SK-N-SH (cell line): Measurements from ENCODE around the gene SMARCA4. TPM values are rescaled to one million over a fixed set of nuclear protein-coding genes. Genes with fewer than 3 reads are reported as not detected.

Experiments
- CTCF ChIA-PET: fragments of 300-600, 350-600 bp; formaldehyde crosslinking; extraction: SDS; loops from one replicate; lab custom pipeline; 2021; lab: Yijun Ruan, JAX
- POLR2A ChIA-PET: fragments of 350-600 bp; sonication (Branson Sonifier 250); formaldehyde crosslinking; extraction: SDS; loops from one replicate; lab custom pipeline; 2020; ENCODE audit warnings: antibody characterized with exemption, inconsistent platforms; lab: Yijun Ruan, JAX
- DNase-seq: peaks from one replicate; pipeline ENCODE4 v3.0.0; 2012
- H2AFZ ChIP-seq: fragments of 200-600 bp; sonication (generic); 2 replicates; pipeline ENCODE4 v1.8.1; 2016; ENCODE audit warnings: antibody characterized with exemption, mild to moderate bottlenecking, low read depth
- H3F3A ChIP-seq: fragments of 200-600 bp; sonication (generic); replicated peaks from 2 replicates; pipeline ENCODE3; 2016; ENCODE audit warnings: antibody characterized with exemption, mild to moderate bottlenecking; ENCODE audit not compliant: insufficient read depth
- H3K27ac ChIP-seq, 2 experiments: fragments of 200-500 bp in 1 of 2; fragments of 200-600 bp in 1 of 2; sonication (Bioruptor generic) in 1 of 2; sonication (generic), shearing (Covaris generic) in 1 of 2; 2 replicates each; pipeline versions ENCODE4 v1.5.1 to v1.6.1; 2014 to 2016; ENCODE audit warnings: low read depth in 2 of 2, inconsistent platforms in 1 of 2, low read length in 1 of 2, mild to moderate bottlenecking in 1 of 2, mixed read lengths in 1 of 2
- H3K27me3 ChIP-seq: fragments of 200-600 bp; sonication (generic), shearing (Covaris generic); 2 replicates; pipeline ENCODE4 v1.6.1; 2016; ENCODE audit warnings: mixed run types; ENCODE audit not compliant: insufficient read depth
- H3K36me3 ChIP-seq, 2 experiments: fragments of 200-500 bp in 1 of 2; fragments of 200-600 bp in 1 of 2; sonication (Bioruptor generic) in 1 of 2; sonication (generic) in 1 of 2; replicated peaks in 1 of 2; 2 replicates each; pipeline versions ENCODE3 to v1.5.1; 2014 to 2016; ENCODE audit warnings: low read length in 1 of 2, mild to moderate bottlenecking in 1 of 2; ENCODE audit not compliant: insufficient read depth in 2 of 2, control insufficient read depth in 1 of 2
- H3K4me1 ChIP-seq, 2 experiments: fragments of 200-500 bp in 1 of 2; fragments of 200-600 bp in 1 of 2; sonication (Bioruptor generic) in 1 of 2; sonication (generic), shearing (Covaris generic) in 1 of 2; 2 replicates each; pipeline versions ENCODE4 v1.5.1 to v1.6.1; 2014 to 2016; ENCODE audit warnings: low read depth in 1 of 2, low read length in 1 of 2, mixed run types in 1 of 2; ENCODE audit not compliant: insufficient read depth in 2 of 2, control insufficient read depth in 1 of 2
- H3K4me2 ChIP-seq: fragments of 200-600 bp; sonication (generic), shearing (Covaris generic); 2 replicates; pipeline ENCODE4 v1.6.1; 2017; ENCODE audit warnings: mixed run types
- H3K4me3 ChIP-seq, 2 experiments: fragments of 200-500 bp in 1 of 2; fragments of 200-600 bp in 1 of 2; sonication (Bioruptor generic) in 1 of 2; sonication (generic), shearing (Covaris generic) in 1 of 2; 2 replicates each; pipeline versions ENCODE4 v1.5.1 to v1.8.1; 2014 to 2016; ENCODE audit warnings: low read depth in 2 of 2, inconsistent platforms in 1 of 2, low read length in 1 of 2, mild to moderate bottlenecking in 1 of 2, mixed read lengths in 1 of 2, moderate library complexity in 1 of 2
- H3K79me2 ChIP-seq: fragments of 200-600 bp; sonication (generic); 2 replicates; pipeline ENCODE4 v1.8.1; 2017; ENCODE audit warnings: mild to moderate bottlenecking; ENCODE audit not compliant: insufficient read depth
- H3K9ac ChIP-seq: fragments of 200-600 bp; sonication (generic); 2 replicates; pipeline ENCODE4 v1.6.1; 2017; ENCODE audit warnings: mixed run types
- H3K9me2 ChIP-seq: fragments of 200-600 bp; sonication (generic); 2 replicates; pipeline ENCODE4 v1.6.1; 2017; ENCODE audit warnings: mixed run types
- H3K9me3 ChIP-seq: fragments of 200-600 bp; sonication (generic); 2 replicates; pipeline ENCODE4 v1.6.1; 2017; ENCODE audit warnings: mixed run types, mild to moderate bottlenecking, moderate library complexity
- H4K20me1 ChIP-seq: fragments of 200-600 bp; sonication (generic); 2 replicates; pipeline ENCODE4 v1.6.1; 2017; ENCODE audit warnings: mild to moderate bottlenecking, mixed run types; ENCODE audit not compliant: insufficient read depth
- CHD2 ChIP-seq: fragments of 150-350 bp; IDR thresholded peaks from 2 replicates; pipeline ENCODE4 v1.6.1; 2018; ENCODE audit warnings: low read length; ENCODE audit not compliant: partially characterized antibody
- EP300 ChIP-seq, 2 experiments: IDR thresholded peaks; 2 replicates each; pipeline versions ENCODE4 v1.4.0 to v1.6.1; 2012; ENCODE audit warnings: borderline replicate concordance in 1 of 2, low read depth in 1 of 2, low read length in 1 of 2
- EZH2phosphoT487 ChIP-seq: fragments of 200-600 bp; sonication (generic); IDR thresholded peaks from 2 replicates; pipeline ENCODE4 v1.6.1; 2017; ENCODE audit warnings: low read depth, mixed run types, mild to moderate bottlenecking, antibody characterized with exemption, moderate library complexity, borderline replicate concordance
- FOSL2 ChIP-seq: IDR thresholded peaks from 2 replicates; pipeline ENCODE4 v1.4.0; 2012; ENCODE audit warnings: low read depth, mild to moderate bottlenecking, moderate library complexity, borderline replicate concordance
- MXI1 ChIP-seq: IDR thresholded peaks from 2 replicates; pipeline ENCODE4 v1.6.1; 2012; ENCODE audit warnings: mild to moderate bottlenecking, low read depth, low read length, improper control_type of control experiment
- POLR2AphosphoS5 ChIP-seq: IDR thresholded peaks from 2 replicates; pipeline ENCODE4 v1.6.1; 2012; ENCODE audit warnings: low read depth, low read length
- RAD21 ChIP-seq: IDR thresholded peaks from 2 replicates; pipeline ENCODE4 v1.6.1; 2012; ENCODE audit warnings: mild to moderate bottlenecking, low read length
- RCOR1 ChIP-seq: fragments of 150-350 bp; IDR thresholded peaks from 2 replicates; pipeline ENCODE4 v1.6.1; 2017; ENCODE audit warnings: antibody characterized with exemption, low read length
- RXRA ChIP-seq: IDR thresholded peaks from 2 replicates; pipeline ENCODE4 v1.4.0; 2012; ENCODE audit warnings: low read depth, mild to moderate bottlenecking, borderline replicate concordance
- SMC3 ChIP-seq: IDR thresholded peaks from 2 replicates; pipeline ENCODE4 v1.6.1; 2012; ENCODE audit warnings: low read depth, low read length, improper control_type of control experiment
- TAF1 ChIP-seq: IDR thresholded peaks from 2 replicates; pipeline ENCODE4 v1.6.1; 2012; ENCODE audit warnings: low read depth, mild to moderate bottlenecking, low read length, moderate library complexity, borderline replicate concordance
- USF2 ChIP-seq: fragments of 150-350 bp; IDR thresholded peaks from 2 replicates; pipeline ENCODE4 v1.6.1; 2017; ENCODE audit warnings: antibody characterized with exemption, low read length, low read depth, borderline replicate concordance
- WGBS: methylation state at CpG from one replicate; pipeline ENCODE4 v1.1.6; 2017; ENCODE audit warnings: low lambda C conversion rate; 5-methylcytosine and 5-hydroxymethylcytosine counted together
- polyA plus RNA-seq, 3 experiments: library from polyadenylated mRNA; depleted of rRNA; stranded (reverse); fragments of >200 nt; gene quantifications; 2 replicates each; pipeline ENCODE4 v1.2.3, GENCODE V29; 2012
- TF ChIP-seq, protein P1 (sequence below): IDR thresholded peaks from 2 replicates; pipeline ENCODE4 v1.6.1; 2012; ENCODE audit warnings: mild to moderate bottlenecking, low read depth, low read length, moderate library complexity

Gene SMARCA4
- polyA plus RNA-seq, 1 of the 3 experiments (the other 2 are of a cell fraction), result 90.7 TPM

DNA sequence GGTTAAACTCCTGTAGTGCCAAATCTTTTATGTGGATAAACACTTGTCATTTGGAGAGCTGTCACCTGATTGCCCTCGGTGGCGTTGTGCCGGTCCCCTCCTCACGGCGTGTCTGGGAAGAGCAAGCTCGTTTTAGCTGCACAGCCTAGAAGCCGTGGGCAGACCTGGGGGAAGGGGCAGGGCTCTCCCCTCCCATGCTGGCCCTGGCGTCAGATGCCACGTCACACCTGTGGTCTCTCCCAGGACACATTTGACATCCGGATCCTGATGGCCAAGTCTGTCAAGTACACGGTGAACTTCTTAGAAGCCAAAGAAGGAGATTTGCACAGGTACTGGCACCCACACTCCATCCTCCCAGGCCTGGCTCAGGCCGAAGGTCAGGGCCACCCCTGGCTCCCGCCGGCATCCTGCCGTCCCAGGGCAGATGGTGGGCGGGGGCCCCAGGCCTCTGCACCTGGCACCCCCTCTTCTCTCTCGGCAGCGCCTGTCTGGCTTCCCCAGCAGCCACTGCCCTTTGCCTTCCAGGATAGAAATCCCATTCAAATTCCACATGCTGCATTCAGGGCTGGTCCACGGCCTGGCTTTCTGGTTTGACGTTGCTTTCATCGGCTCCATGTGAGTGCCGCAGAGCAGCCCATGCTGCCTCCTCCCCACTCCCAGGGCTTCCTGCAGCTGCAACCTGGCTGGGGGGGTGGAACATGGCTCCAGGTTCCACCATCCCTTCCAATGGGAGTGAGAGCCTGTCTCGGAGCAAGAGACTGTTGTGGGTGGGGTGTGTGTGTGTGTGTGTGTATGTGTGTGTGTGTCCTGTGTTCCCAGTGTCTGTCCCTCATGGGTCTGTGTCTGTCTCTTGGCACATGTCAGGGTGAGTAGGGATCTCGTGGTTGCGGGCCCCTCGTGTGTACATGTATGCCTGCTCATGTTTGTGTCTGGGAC is 41.2 kb upstream of the SMARCA4 start:
- Histone ChIP-seq H3K9ac (no peak overlapping the region), H3K27me3 (no peaks in the 10 kb centered on the region), H2AFZ (no peak overlapping the region), H3K36me3 (peaks cover 10 to 45% of the 10 kb centered on the region in 2 experiments), H3K79me2 (no peaks in the 10 kb centered on the region), H3K27ac (no peak overlapping the region), H4K20me1 (peaks cover 7% of the 10 kb centered on the region; the same call in 1 of the 2 replicates), H3F3A (peaks cover 19% of the 10 kb centered on the region), H3K9me2 (no peaks in the 10 kb centered on the region), H3K4me3 (no peak overlapping the region), H3K4me1 (peaks cover 4 to 16% of the 10 kb centered on the region in 2 experiments; a peak in 3 of 4 replicates), H3K9me3 (no peaks in the 10 kb centered on the region), H3K4me2 (no peak overlapping the region)
- 94% methylated on average over 17 of the region's 26 CpGs for WGBS
- POLR2A ChIA-PET, result no interaction called here
- CTCF ChIA-PET, result interaction anchor here (0.9 to 1.2 kb wide), 3 partner anchors 8 to 24 kb away, joined by 3 read pairs; no protein-coding TSS in a partner anchor
- DNase-seq, result no peak
- TF ChIP-seq SMC3, result no peak
- TF ChIP-seq FOSL2, result no peak
- TF ChIP-seq RAD21, result no peak
- TF ChIP-seq EZH2phosphoT487, result no peak
- no peak for TF ChIP-seq TAF1
- no peak for TF ChIP-seq POLR2AphosphoS5
- no peak for TF ChIP-seq USF2
- TF ChIP-seq EP300 (IDR thresholded peaks at IDR 0.05; ENCODE audit: borderline replicate concordance in 1 of 2, low read depth in 1 of 2, low read length in 1 of 2), result no peak
- TF ChIP-seq MXI1, result no peak
- no peak for TF ChIP-seq RCOR1
- TF ChIP-seq, protein P1, sequence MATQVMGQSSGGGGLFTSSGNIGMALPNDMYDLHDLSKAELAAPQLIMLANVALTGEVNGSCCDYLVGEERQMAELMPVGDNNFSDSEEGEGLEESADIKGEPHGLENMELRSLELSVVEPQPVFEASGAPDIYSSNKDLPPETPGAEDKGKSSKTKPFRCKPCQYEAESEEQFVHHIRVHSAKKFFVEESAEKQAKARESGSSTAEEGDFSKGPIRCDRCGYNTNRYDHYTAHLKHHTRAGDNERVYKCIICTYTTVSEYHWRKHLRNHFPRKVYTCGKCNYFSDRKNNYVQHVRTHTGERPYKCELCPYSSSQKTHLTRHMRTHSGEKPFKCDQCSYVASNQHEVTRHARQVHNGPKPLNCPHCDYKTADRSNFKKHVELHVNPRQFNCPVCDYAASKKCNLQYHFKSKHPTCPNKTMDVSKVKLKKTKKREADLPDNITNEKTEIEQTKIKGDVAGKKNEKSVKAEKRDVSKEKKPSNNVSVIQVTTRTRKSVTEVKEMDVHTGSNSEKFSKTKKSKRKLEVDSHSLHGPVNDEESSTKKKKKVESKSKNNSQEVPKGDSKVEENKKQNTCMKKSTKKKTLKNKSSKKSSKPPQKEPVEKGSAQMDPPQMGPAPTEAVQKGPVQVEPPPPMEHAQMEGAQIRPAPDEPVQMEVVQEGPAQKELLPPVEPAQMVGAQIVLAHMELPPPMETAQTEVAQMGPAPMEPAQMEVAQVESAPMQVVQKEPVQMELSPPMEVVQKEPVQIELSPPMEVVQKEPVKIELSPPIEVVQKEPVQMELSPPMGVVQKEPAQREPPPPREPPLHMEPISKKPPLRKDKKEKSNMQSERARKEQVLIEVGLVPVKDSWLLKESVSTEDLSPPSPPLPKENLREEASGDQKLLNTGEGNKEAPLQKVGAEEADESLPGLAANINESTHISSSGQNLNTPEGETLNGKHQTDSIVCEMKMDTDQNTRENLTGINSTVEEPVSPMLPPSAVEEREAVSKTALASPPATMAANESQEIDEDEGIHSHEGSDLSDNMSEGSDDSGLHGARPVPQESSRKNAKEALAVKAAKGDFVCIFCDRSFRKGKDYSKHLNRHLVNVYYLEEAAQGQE, result no peak
- TF ChIP-seq RXRA, result no peak
- TF ChIP-seq CHD2, result no peak
